Mucosa of descending colon (tissue), 3 donors: Measurements from ENCODE around the gene RCOR2. TPM values are rescaled to one million over a fixed set of nuclear protein-coding genes. Genes with fewer than 3 reads are reported as not detected.

Source experiments
- ATAC-seq: fragments of 200-7000 bp; cut with Tn5 transposase; one replicate; pipeline ENCODE4 v1.9.1; 2020; ENCODE audit warnings: mild to moderate bottlenecking, moderate library complexity
- DNase-seq, 3 donors: peaks; one replicate each; pipeline ENCODE4 v3.0.0-alpha.2; 2020
- H3K36me3 ChIP-seq: fragments of 200-600 bp; one replicate; pipeline ENCODE4 v1.8.0; 2021; ENCODE audit warnings: low read depth, mild to moderate bottlenecking
- H3K4me1 ChIP-seq: fragments of 200-600 bp; one replicate; pipeline ENCODE4 v1.8.0; 2021; ENCODE audit warnings: low read depth, mild to moderate bottlenecking
- H3K4me3 ChIP-seq: fragments of 200-600 bp; one replicate; pipeline ENCODE4 v1.8.0; 2021; ENCODE audit warnings: mild to moderate bottlenecking
- H3K9me3 ChIP-seq: fragments of 200-600 bp; one replicate; pipeline ENCODE4 v1.8.0; 2021; ENCODE audit warnings: mild to moderate bottlenecking
- intact Hi-C, 2 donors: fragments of 100-400 bp; cut with DNase I in 1 of 2; cut with micrococcal nuclease in 1 of 2; formaldehyde crosslinking; loops; one replicate each; pipeline versions ENCODE4 v1.11.0 to v1.11.1; 2022; cut with DNase I, micrococcal nuclease
- total RNA-seq, 3 donors: library from RNA; stranded (reverse); fragmentation: NEBNext Ultra II Directional in 2 of 3; extraction: Animal tissue kit (Norgen Biotek cat#: 25700) in 2 of 3; gene quantifications; one replicate each; pipeline versions ENCODE4 v1.2.1 to v1.2.4, GENCODE V29; 2021 to 2023
- TF ChIP-seq, protein P1 (sequence below): fragments of 200-600 bp; IDR thresholded peaks from one replicate; pipeline ENCODE4 v1.8.0; 2022; ENCODE audit warnings: antibody characterized with exemption, mild to moderate bottlenecking
- donor health status: DM: no; HTN: no; CAD: no; lungs with moderate emphysema.
- donor health status: DM: no; HTN: no; CAD: no.
- donor health status: DM: no; HTN: yes; CAD: no.

RCOR2 gene
- total RNA-seq, 3 donors from 2014 or later: 1.2 to 3.7 (median 1.6) TPM

DNA sequence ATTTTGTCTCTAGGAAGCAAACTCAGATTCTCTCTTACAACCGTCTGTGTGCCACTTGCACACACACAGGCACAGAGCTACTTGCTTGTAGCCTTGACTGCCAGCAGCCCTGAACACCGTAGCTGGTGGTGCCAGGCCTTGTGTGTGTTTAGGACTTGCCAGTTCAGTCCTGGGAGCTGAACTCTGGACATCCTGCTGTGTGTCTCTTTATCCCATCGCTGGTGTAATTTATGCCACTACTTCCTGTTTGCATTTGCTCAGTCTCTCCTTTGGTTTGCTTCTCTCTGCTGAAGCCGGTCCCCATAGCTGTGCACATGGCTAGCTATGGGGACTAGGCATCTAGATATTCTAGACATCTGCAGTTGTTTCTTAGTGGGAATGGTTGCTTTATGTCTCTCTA is 54.0 kb downstream of the RCOR2 start:
- H3K4me1 ChIP-seq: peaks cover 55% of the 10 kb centered on the region
- intact Hi-C loops: no loop called here
- peak; percentile 64 to 73 (median 65) for DNase-seq
- H3K4me3 ChIP-seq: no peak overlapping the region
- no peaks in the 10 kb centered on the region for H3K36me3 ChIP-seq
- TF ChIP-seq, protein P1, sequence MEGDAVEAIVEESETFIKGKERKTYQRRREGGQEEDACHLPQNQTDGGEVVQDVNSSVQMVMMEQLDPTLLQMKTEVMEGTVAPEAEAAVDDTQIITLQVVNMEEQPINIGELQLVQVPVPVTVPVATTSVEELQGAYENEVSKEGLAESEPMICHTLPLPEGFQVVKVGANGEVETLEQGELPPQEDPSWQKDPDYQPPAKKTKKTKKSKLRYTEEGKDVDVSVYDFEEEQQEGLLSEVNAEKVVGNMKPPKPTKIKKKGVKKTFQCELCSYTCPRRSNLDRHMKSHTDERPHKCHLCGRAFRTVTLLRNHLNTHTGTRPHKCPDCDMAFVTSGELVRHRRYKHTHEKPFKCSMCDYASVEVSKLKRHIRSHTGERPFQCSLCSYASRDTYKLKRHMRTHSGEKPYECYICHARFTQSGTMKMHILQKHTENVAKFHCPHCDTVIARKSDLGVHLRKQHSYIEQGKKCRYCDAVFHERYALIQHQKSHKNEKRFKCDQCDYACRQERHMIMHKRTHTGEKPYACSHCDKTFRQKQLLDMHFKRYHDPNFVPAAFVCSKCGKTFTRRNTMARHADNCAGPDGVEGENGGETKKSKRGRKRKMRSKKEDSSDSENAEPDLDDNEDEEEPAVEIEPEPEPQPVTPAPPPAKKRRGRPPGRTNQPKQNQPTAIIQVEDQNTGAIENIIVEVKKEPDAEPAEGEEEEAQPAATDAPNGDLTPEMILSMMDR: no peak
- H3K9me3 ChIP-seq: no peaks in the 10 kb centered on the region
- peak; percentile 91 for ATAC-seq

Other genes starting within 250 kb of the RCOR2 start
- 10 to 100 TPM; 47.5 to 87.9 (median 61.5) TPM for gene ATL3, start 245.8 kb downstream of the RCOR2 start, total RNA-seq
- 100 to 1,000 TPM; 111 to 129 (median 115) TPM for gene RTN3, start 235.7 kb downstream of the RCOR2 start, total RNA-seq
- 10 to 100 TPM in 1 of 3 donors, 1 to 10 TPM in 2; 4.8 to 27.1 (median 5.4) TPM for gene ZFTA, start 148.4 kb downstream of the RCOR2 start, total RNA-seq
- gene SPINDOC, start 103.7 kb downstream of the RCOR2 start, total RNA-seq: 10 to 100 TPM in 1 of 3 donors, 1 to 10 TPM in 2; 5.8 to 22.3 (median 7.0) TPM
- gene MARK2, start 78.1 kb downstream of the RCOR2 start, total RNA-seq: 100 to 1,000 TPM in 1 of 3 donors, 10 to 100 TPM in 2; 71.9 to 111 (median 94.5) TPM
- gene NAA40, start 21.8 kb upstream of the RCOR2 start, total RNA-seq: 10 to 100 TPM; 18.7 to 43.6 (median 23.4) TPM
- 100 to 1,000 TPM; 412 to 707 (median 630) TPM for gene COX8A, start 57.5 kb upstream of the RCOR2 start, total RNA-seq
- 10 to 100 TPM; 60.1 to 70.3 (median 64.1) TPM for gene OTUB1, start 69.3 kb upstream of the RCOR2 start, total RNA-seq
- gene FLRT1, start 118.8 kb upstream of the RCOR2 start, total RNA-seq: 1 to 10 TPM in 1 of 3 donors, under 1 TPM in 2; 0.31 to 8.9 (median 0.38) TPM
- gene MACROD1, start 248.9 kb upstream of the RCOR2 start, total RNA-seq: 10 to 100 TPM; 26.7 to 38.7 (median 38.1) TPM